CD4-positive, alpha-beta memory T cell (primary cell): Measurements from ENCODE around the gene SNAPC2. TPM values are rescaled to one million over a fixed set of nuclear protein-coding genes. Genes with fewer than 3 reads are reported as not detected.

Experiments
- CTCF ChIA-PET: fragments of 350-600 bp; sonication (Branson Sonifier 250); formaldehyde crosslinking; loops from one replicate; lab custom pipeline; 2021; ENCODE audit warnings: inconsistent platforms; ENCODE audit not compliant: partially characterized antibody; lab: Charles Lee
- POLR2A ChIA-PET: fragments of 350-600 bp; sonication (Branson Sonifier 250); formaldehyde crosslinking; loops from one replicate; lab custom pipeline; 2021; ENCODE audit not compliant: partially characterized antibody; lab: Charles Lee
- DNase-seq, 5 donors: peaks; one replicate each; pipeline versions ENCODE4 v3.0.0 to v3.0.0-alpha.2; 2020 to 2022; ENCODE audit warnings: mixed read lengths in 1 of 5
- H3K27ac ChIP-seq: one replicate; pipeline ENCODE4 v1.7.0; 2013; ENCODE audit warnings: low read depth, low read length
- H3K27me3 ChIP-seq: 2 replicates; pipeline ENCODE4 v1.7.0; 2013; ENCODE audit warnings: mild to moderate bottlenecking, low read length, moderate library complexity; ENCODE audit not compliant: insufficient read depth
- H3K36me3 ChIP-seq: 2 replicates; pipeline ENCODE4 v1.7.0; 2013; ENCODE audit warnings: mild to moderate bottlenecking, low read length, moderate library complexity; ENCODE audit not compliant: insufficient read depth
- H3K4me1 ChIP-seq: 2 replicates; pipeline ENCODE4 v1.7.0; 2013; ENCODE audit warnings: mild to moderate bottlenecking, low read length, moderate library complexity; ENCODE audit not compliant: insufficient read depth
- H3K4me3 ChIP-seq, 2 donors: one replicate each; pipeline ENCODE4 v1.7.0; 2013; ENCODE audit warnings: low read length in 2 of 2, mild to moderate bottlenecking in 1 of 2
- H3K9me3 ChIP-seq, 2 donors: one replicate each; pipeline ENCODE4 v1.7.0; 2013; ENCODE audit warnings: low read length in 2 of 2, control low read depth in 1 of 2; ENCODE audit not compliant: control insufficient read depth in 1 of 2
- H3K27ac Mint-ChIP-seq, 7 donors: one replicate each; pipeline ENCODE4 v1.8.0; 2020 to 2021; ENCODE audit warnings: mixed read lengths in 7 of 7, mild to moderate bottlenecking in 6 of 7, inconsistent platforms in 3 of 7, moderate library complexity in 3 of 7
- H3K27me3 Mint-ChIP-seq, 2 donors: one replicate each; pipeline ENCODE4 v1.8.0; 2020 to 2021; ENCODE audit warnings: mixed read lengths in 2 of 2
- H3K36me3 Mint-ChIP-seq, 2 donors: one replicate each; pipeline ENCODE4 v1.8.0; 2020 to 2021; ENCODE audit warnings: mixed read lengths in 2 of 2, inconsistent platforms in 1 of 2, mild to moderate bottlenecking in 1 of 2
- H3K4me1 Mint-ChIP-seq, 4 donors: one replicate each; pipeline ENCODE4 v1.8.0; 2020 to 2021; ENCODE audit warnings: mixed read lengths in 4 of 4, mild to moderate bottlenecking in 1 of 4
- H3K4me3 Mint-ChIP-seq, 8 donors: one replicate each; pipeline ENCODE4 v1.8.0; 2020 to 2021; ENCODE audit warnings: mixed read lengths in 8 of 8, mild to moderate bottlenecking in 7 of 8, moderate library complexity in 6 of 8, inconsistent platforms in 3 of 8
- H3K9me3 Mint-ChIP-seq, 8 donors: one replicate each; pipeline ENCODE4 v1.8.0; 2020 to 2021; ENCODE audit warnings: mixed read lengths in 8 of 8, mild to moderate bottlenecking in 5 of 8, inconsistent platforms in 3 of 8, moderate library complexity in 1 of 8
- intact Hi-C: fragments of 100-400 bp; cut with micrococcal nuclease; formaldehyde crosslinking; loops from one replicate; pipeline ENCODE4 v1.15.1; 2023
- polyA plus RNA-seq, 2 donors: library from polyadenylated mRNA; unstranded; fragments of 300-500 nt; fragmentation: Illumina TruSeq; gene quantifications; one replicate each; pipeline ENCODE4 v1.2.3, GENCODE V29; 2021
- total RNA-seq, 2 experiments: library from RNA; stranded (reverse); gene quantifications; one replicate each; pipeline ENCODE4 v1.2.3, GENCODE V29; 2021

Gene SNAPC2
- total and polyA plus RNA-seq, 4 experiments from 2014 or later: 9.0 to 22.1 (median 17.6) TPM

DNA sequence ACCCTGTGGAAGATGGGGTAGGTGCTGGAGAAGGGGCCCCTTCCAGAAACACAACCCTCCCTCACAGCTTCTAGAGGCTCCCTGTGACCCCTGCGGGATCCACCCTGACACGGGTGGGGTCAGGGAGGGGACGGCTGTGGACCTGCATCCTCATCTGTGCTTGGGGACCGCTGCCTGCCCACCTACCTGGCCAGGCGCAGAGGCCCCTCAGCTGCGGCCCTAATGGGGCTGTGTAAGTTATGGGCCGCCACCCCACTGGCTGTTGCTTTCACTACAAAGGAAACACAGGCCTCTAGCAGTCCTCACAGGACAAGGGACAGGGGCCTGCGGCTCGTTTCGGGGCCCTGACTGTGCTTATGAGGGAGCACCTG lies 12.8 kb downstream of the SNAPC2 start:
- no peaks in the 10 kb centered on the region for H3K9me3 ChIP-seq
- H3K36me3 Mint-ChIP-seq: peaks cover 3 to 36% of the 10 kb centered on the region in 2 donors
- DNase-seq: no peak
- ChIA-PET CTCF (no interaction called here), POLR2A (no interaction called here)
- H3K9me3 Mint-ChIP-seq: no peaks in the 10 kb centered on the region
- H3K27ac ChIP-seq: no peak overlapping the region
- no peak overlapping the region for H3K4me3 ChIP-seq
- H3K27ac Mint-ChIP-seq: no peak overlapping the region
- H3K27me3 ChIP-seq: no peaks in the 10 kb centered on the region
- intact Hi-C loops: no loop called here
- H3K27me3 Mint-ChIP-seq: no peaks in the 10 kb centered on the region
- no peak overlapping the region for H3K4me3 Mint-ChIP-seq
- no peaks in the 10 kb centered on the region for H3K4me1 ChIP-seq
- peaks cover 45% of the 10 kb centered on the region for H3K36me3 ChIP-seq
- peaks cover 0 to 14% (median 8%) of the 10 kb centered on the region in 4 donors for H3K4me1 Mint-ChIP-seq

DNA sequence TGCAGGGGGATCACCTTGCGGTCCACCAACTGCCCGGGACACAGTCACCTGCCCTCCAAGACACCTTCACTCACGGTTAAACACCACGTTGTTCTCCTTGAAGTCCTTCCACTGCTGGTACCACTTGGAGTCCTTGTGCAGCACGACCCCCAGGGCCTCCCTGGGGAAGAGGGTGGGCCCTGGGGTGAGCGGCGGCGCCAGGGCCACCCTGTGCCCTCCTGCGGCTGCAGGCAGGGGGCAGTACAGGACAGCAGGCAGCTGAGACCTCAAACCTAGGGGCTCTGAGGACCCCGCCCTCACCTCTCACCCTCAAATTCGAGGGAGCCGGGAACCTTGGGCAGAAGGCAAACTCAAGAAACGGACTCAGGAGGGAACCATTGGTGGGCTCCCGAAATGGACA lies 13.3 kb downstream of the SNAPC2 start:
- H3K4me3 Mint-ChIP-seq: no peak overlapping the region
- H3K4me1 Mint-ChIP-seq: peaks cover 0 to 9% (median 5%) of the 10 kb centered on the region in 4 donors
- ChIA-PET CTCF (no interaction called here), POLR2A (no interaction called here)
- H3K4me1 ChIP-seq: no peaks in the 10 kb centered on the region
- H3K27me3 ChIP-seq: no peaks in the 10 kb centered on the region
- DNase-seq: no peak
- H3K9me3 Mint-ChIP-seq: no peaks in the 10 kb centered on the region
- no peak overlapping the region for H3K4me3 ChIP-seq
- H3K9me3 ChIP-seq: no peaks in the 10 kb centered on the region
- no peaks in the 10 kb centered on the region for H3K27me3 Mint-ChIP-seq
- peaks cover 4 to 36% of the 10 kb centered on the region in 2 donors for H3K36me3 Mint-ChIP-seq
- intact Hi-C loops: no loop called here
- no peak overlapping the region for H3K27ac ChIP-seq
- H3K36me3 ChIP-seq: peaks cover 45% of the 10 kb centered on the region
- no peak overlapping the region for H3K27ac Mint-ChIP-seq

DNA sequence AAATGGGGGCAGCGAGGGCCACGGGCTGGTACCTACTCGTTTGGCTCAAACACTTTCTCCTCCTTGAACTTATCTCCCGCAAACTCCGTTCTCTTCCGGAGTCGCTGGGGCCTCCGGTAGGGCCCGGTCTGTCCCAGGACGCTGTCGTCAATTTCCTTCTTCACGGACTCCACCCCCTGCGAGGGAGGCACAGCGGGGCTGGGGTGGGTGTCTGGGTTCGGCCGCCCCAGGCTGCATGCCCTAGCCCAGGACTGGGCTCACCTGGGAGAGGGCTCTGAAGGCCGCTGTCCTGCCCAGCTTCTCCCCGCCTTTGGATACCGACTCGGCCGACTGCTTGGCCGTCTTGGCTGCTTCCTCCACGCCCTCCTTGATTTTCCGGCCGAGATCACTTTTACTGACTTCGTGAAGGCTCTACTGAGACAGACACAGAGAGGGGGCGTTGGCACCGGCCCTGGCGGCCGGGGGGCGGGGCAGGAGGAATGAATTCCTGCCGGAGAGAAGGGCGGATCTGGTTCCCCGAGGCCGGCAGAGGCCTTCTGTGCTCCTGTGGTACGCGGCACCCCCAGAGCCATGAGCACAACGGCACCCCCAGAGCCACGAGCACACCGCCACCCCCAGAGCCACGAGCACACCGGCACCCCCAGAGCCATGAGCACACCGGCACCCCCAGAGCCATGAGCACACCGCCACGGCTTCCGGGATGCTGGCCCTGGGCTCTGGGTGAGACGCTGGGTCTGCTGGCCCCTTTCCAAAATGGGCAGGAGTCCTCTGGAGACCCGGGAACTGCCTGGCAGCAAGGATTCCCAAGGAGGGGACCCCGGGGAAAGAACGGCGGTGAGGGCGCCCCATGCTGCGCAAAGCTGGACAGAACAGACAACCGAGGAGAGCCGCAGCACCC lies 13.9 kb downstream of the SNAPC2 start:
- Mint-ChIP-seq H3K36me3 (peaks cover 4 to 38% of the 10 kb centered on the region in 2 donors), H3K27ac (no peak overlapping the region), H3K9me3 (no peaks in the 10 kb centered on the region), H3K27me3 (no peaks in the 10 kb centered on the region), H3K4me1 (peaks cover 3 to 10% (median 6%) of the 10 kb centered on the region in 4 donors), H3K4me3 (no peak overlapping the region)
- DNase-seq: no peak
- H3K27me3 ChIP-seq: no peaks in the 10 kb centered on the region
- no peak overlapping the region for H3K4me3 ChIP-seq
- POLR2A ChIA-PET: interaction anchor here (2.4 kb wide), 1 partner anchor 10 kb away, joined by 7 read pairs; the partner anchor contains the start of gene TIMM44
- no peaks in the 10 kb centered on the region for H3K9me3 ChIP-seq
- intact Hi-C loops: no loop called here
- no peaks in the 10 kb centered on the region for H3K4me1 ChIP-seq
- H3K36me3 ChIP-seq: peaks cover 45% of the 10 kb centered on the region
- H3K27ac ChIP-seq: no peak overlapping the region
- CTCF ChIA-PET: no interaction called here

DNA sequence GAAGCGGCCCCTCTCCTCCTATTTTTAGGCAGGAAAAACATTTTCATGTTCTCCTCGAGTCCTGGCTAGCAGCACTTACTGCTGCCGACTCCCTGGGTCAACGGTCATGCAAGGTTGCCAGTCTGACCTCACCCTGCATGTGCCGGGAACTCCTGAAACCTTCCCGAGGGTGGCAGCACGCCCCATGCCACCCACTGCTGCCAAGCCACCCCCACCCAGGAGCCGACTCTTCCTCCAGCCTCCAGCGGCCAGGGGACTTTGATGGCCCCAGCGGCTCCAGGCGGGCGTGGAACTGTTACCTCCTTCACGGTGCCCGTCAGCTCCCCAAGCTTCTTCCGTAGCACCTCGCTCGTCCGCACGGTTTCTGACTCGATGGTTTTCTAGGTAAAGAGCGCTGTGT lies 14.6 kb downstream of the SNAPC2 start:
- Mint-ChIP-seq H3K9me3 (no peaks in the 10 kb centered on the region), H3K36me3 (peaks cover 4 to 33% of the 10 kb centered on the region in 2 donors), H3K27ac (no peak overlapping the region), H3K4me3 (no peak overlapping the region), H3K27me3 (no peaks in the 10 kb centered on the region), H3K4me1 (peaks cover 4% of the 10 kb centered on the region in 4 donors)
- ChIA-PET CTCF (interaction anchor here (1.5 kb wide), 1 partner anchor 11 kb away, joined by 3 read pairs; no protein-coding TSS in a partner anchor), POLR2A (interaction anchor here (2.4 kb wide), 1 partner anchor 9 kb away, joined by 7 read pairs; the partner anchor contains the start of gene TIMM44)
- H3K27ac ChIP-seq: no peak overlapping the region
- intact Hi-C loops: no loop called here
- H3K27me3 ChIP-seq: no peaks in the 10 kb centered on the region
- H3K4me3 ChIP-seq: no peak overlapping the region
- H3K9me3 ChIP-seq: no peaks in the 10 kb centered on the region
- no peak for DNase-seq
- peaks cover 45% of the 10 kb centered on the region for H3K36me3 ChIP-seq
- H3K4me1 ChIP-seq: no peaks in the 10 kb centered on the region

DNA sequence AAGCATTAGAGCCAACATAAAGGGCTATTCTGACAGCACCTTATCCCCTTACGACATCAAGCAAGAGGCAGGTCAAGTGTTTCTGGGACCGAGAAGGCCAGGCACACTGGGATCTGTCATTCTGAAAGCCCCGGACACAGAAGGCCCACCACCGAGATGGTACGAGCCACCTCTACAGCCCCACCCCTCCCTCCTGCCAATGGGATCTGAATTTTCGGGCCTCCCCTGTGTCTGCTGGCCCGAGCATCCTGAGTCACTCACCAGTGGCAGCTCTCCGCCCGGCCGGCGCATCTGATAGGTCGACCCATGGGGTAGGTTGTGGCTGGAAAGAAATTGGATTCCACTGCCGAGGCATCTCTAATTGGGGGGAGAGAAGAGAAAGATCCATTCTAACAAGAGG lies 20.7 kb downstream of the SNAPC2 start:
- H3K27ac Mint-ChIP-seq: peak overlapping the region in 2 of 7 donors; percentile 43 to 57
- Histone ChIP-seq H3K4me3 (no peak overlapping the region), H3K27ac (no peak overlapping the region), H3K4me1 (peaks cover 16% of the 10 kb centered on the region), H3K27me3 (no peaks in the 10 kb centered on the region), H3K36me3 (peaks cover 15% of the 10 kb centered on the region), H3K9me3 (no peaks in the 10 kb centered on the region)
- no peaks in the 10 kb centered on the region for H3K27me3 Mint-ChIP-seq
- ChIA-PET CTCF (interaction anchor here (6.5 kb wide), 1 partner anchor 21 kb away, joined by 66 read pairs; the partner anchor contains the start of gene SNAPC2), POLR2A (interaction anchor here (0.8 kb wide), 1 partner anchor 37 kb away, joined by 3 read pairs; the partner anchor contains the start of gene MAP2K7)
- DNase-seq: no peak
- H3K36me3 Mint-ChIP-seq: peaks cover 11 to 18% of the 10 kb centered on the region in 2 donors
- intact Hi-C loops: loop anchor here (10.0 kb wide), 1 partner anchor 214 kb away; no protein-coding TSS in a partner anchor
- H3K4me1 Mint-ChIP-seq: peaks cover 11 to 45% (median 28%) of the 10 kb centered on the region in 4 donors
- peak overlapping the region in 6 of 8 donors; percentile 13 to 45 (median 18) for H3K4me3 Mint-ChIP-seq
- H3K9me3 Mint-ChIP-seq: no peaks in the 10 kb centered on the region

DNA sequence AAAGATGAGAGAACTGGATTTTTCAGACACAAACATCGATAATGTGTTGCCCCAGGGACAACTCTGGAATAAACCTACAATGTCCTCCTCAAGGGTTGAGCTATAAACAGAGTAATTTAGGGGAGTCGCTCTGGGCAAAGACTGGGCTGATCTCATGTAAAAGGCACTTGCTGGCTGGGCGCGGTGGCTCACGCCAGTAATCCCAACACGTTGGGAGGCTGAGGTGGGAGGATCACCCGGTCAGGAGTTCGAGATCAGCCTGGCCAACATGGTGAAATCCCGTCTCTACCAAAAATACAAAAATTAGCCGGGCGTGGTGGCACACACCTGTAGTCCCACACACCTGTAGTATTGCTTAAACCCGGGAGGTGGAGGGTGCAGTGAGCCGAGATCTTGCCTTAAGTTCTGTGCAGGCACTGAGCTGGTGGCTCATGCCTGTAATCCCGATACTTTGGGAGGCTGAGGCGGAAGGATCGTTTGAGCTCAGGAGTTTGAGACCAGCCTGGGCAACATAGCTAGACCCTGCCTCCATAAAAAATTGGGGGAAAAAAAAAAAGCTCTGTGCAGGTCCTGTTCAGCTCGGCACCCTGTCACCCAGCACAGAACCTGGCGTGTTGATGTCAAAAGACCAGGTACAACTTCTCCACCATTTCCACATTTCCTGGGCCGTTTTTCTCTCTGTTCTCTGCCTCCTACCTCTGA lies 21.9 kb downstream of the SNAPC2 start:
- H3K27ac ChIP-seq: no peak overlapping the region
- Mint-ChIP-seq H3K4me1 (peaks cover 11 to 45% (median 28%) of the 10 kb centered on the region in 4 donors), H3K27ac (peak overlapping the region in 4 of 7 donors; percentile 17 to 88 (median 70)), H3K4me3 (peak overlapping the region; percentile 15 to 92 (median 54)), H3K27me3 (no peaks in the 10 kb centered on the region), H3K9me3 (no peaks in the 10 kb centered on the region), H3K36me3 (peaks cover 11 to 16% of the 10 kb centered on the region in 2 donors)
- no peak overlapping the region for H3K4me3 ChIP-seq
- intact Hi-C loops: loop anchor here (10.0 kb wide), 1 partner anchor 213 kb away; no protein-coding TSS in a partner anchor
- no peak for DNase-seq
- H3K27me3 ChIP-seq: no peaks in the 10 kb centered on the region
- POLR2A ChIA-PET: interaction anchor here (0.6 to 3.4 kb wide), 2 partner anchors 21 to 78 kb away, joined by 3 to 53 read pairs; partner anchors contain the start of gene SNAPC2
- peaks cover 16% of the 10 kb centered on the region for H3K4me1 ChIP-seq
- CTCF ChIA-PET: interaction anchor here (6.5 kb wide), 1 partner anchor 22 kb away, joined by 66 read pairs; the partner anchor contains the start of gene SNAPC2
- no peaks in the 10 kb centered on the region for H3K9me3 ChIP-seq
- H3K36me3 ChIP-seq: peaks cover 9% of the 10 kb centered on the region
